ENCODE data around the gene HTRA3.
A peak's percentile ranks its signal among the peaks of the same experiment; 100 is the strongest.

Gene HTRA3

DNA sequence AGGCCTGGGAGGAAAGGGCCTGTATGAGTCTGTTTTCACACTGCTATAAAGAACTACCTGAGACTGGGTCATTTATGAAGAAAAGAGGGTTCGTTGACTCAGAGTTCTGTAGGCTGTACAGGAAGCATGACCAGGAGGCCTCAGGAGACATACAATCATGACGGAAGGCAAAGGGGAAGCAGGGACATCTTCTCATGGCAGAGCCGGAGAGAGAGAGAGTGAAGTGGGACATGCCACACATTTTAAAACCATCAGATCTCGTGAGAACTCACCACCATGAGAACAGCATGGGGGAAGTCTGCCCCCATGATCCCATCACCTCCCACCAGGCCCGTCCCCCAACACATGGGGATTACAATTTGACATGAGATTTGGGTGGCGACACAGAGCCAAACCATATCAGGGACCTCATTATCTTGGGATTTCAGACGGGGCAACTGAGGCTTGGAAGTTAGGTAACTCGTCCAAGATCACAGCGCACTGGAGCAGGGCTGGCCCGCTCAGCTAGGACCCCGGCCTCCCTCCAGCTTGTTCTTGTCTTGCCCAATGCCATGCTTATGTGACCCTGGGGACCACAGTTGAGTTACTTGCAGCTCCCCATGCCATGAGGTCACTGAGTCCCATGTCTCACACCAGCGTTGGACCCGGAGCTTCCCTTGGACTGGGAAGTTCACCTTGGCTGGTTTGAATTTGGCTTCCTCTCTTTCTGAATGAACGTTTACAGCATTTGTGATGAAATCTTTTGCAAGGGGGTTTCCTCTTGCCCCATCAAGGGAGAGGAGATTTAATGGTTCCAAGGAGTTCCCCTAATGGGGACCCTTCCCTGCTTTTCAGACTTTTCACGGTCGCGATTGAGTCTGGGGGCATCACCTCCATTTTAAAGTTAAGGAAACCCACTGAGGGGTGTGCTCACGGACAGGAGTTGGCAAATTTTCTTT, 18.1 kb downstream of the HTRA3 start:
- H3K4me3 Mint-ChIP-seq, result no peak overlapping the region
- no peaks in the 10 kb centered on the region for H3K27me3 Mint-ChIP-seq
- H3K4me1 Mint-ChIP-seq, result no peaks in the 10 kb centered on the region
- no peak for ATAC-seq
- H3K9me3 Mint-ChIP-seq, result no peaks in the 10 kb centered on the region
- no peak for DNase-seq
- peak overlapping the region in 1 of 2 donors; percentile 84 for H3K27ac Mint-ChIP-seq

DNA sequence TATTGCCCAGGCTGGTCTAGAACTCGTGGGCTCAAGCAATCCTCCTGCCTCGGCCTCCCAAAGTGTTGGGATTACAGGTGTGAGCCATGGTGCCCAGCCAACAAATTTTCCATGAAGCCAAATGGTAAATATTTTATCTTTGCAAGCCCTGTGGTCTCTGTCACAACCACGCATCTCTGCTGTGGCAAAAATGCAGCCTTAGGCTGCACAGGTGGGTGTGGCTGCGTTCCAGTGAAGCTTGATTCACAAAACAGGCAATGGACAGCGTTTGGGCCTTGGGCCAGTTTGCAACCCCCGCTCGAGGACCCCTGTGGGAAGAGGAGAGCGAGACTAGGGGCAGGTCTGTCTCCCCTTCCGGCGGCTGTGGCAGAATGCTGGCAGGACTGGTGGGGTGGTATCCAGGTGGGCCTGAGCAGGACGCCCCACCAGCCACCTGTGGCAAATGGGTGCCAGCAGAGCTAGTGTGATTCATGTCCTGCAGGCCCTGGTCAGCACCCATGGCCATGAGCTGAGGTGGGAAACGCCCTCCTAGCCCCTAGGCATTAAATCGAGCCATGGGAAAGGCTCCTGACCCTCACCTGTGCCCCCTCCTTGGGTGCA, 19.7 kb downstream of the HTRA3 start:
- no peak for DNase-seq
- no peaks in the 10 kb centered on the region for H3K27me3 Mint-ChIP-seq
- no peaks in the 10 kb centered on the region for H3K9me3 Mint-ChIP-seq
- H3K27ac Mint-ChIP-seq, result no peak overlapping the region
- no peaks in the 10 kb centered on the region for H3K4me1 Mint-ChIP-seq
- ATAC-seq, result no peak
- no peak overlapping the region for H3K4me3 Mint-ChIP-seq

DNA sequence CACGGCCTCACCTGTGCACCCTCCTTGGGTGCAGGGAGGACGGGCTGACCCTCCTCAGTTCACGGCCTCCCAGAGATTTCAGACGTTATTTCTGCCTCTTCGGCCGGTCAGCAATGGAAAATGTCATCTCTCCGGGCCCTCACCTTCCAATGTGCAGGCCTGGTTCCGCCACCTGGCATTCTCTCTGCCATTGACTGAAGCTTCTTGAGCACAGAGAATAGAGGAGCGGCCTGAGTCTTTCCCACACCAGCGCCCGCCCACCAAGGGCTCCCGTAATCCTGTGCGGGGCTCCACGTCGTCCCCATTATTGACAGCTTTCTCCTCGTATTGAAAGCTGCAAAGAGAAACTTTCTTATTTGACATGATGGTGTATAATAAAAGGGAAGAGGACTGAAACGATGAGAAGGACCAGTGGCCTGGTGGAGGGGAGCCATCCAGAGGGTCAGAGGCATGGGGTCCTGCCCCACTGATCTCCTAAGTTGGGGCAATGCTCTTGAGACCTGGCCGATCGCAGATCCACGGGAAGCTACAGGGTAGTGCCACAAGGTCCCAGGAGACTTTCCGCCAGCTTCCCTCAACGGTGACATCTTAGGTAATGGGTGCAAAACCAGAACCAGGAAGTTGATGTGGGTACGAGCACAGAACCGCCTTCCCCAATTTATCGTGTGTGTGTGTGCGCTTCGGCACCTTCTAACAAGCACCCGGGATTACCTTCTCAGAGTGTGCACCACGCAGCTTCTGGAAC, 20.6 kb downstream of the HTRA3 start:
- DNase-seq, result no peak
- Mint-ChIP-seq H3K4me3 (no peak overlapping the region), H3K9me3 (peaks cover 6 to 8% of the 10 kb centered on the region in 2 donors), H3K27me3 (no peaks in the 10 kb centered on the region), H3K27ac (no peak overlapping the region), H3K4me1 (no peaks in the 10 kb centered on the region)
- ATAC-seq, result no peak

DNA sequence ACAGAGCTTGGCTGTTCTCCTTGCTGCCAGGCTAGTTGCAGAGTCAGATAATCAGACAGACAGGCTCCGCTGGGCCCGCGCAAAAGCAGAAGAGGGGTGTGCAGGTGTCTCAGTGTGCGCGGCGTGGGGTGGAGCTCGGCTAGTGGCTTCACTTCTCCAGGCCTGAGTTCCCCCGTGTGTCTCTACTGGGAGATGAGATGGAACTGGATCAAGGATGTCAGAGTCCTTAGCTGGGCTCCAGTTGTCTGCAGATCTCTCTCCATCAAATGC, 21.1 kb downstream of the HTRA3 start:
- Mint-ChIP-seq H3K4me3 (no peak overlapping the region), H3K4me1 (no peaks in the 10 kb centered on the region), H3K27ac (no peak overlapping the region), H3K27me3 (no peaks in the 10 kb centered on the region), H3K9me3 (peaks cover 8 to 13% of the 10 kb centered on the region in 2 donors)
- no peak for DNase-seq
- ATAC-seq, result no peak

DNA sequence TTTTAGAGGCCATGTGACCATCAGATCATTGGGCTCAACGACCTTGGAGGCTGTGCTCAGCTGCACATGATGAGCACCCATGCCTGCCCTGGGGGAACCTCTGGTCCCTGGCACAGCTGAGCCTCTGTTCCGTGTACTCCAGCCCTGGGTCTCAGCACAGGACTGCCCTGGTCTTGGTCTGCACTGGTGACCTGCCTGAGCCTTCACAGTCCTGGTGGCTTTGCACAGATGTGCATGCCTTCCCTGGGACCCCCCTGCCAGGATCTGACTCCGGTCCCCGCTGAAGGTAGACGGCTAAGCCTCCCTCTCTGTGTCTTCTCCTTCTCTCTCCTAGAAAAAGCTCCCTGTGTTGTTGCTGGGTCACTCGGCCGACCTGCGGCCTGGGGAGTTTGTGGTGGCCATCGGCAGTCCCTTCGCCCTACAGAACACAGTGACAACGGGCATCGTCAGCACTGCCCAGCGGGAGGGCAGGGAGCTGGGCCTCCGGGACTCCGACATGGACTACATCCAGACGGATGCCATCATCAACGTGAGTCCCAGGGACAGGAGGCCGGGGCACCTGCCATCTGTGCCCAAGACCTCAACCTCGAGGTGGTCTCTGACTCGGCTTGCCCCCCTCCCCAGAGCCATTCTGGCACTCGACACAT, 21.6 kb downstream of the HTRA3 start:
- H3K9me3 Mint-ChIP-seq, result peaks cover 8 to 14% of the 10 kb centered on the region in 2 donors
- no peaks in the 10 kb centered on the region for H3K4me1 Mint-ChIP-seq
- no peak for DNase-seq
- no peaks in the 10 kb centered on the region for H3K27me3 Mint-ChIP-seq
- peak; percentile 22 for ATAC-seq
- H3K27ac Mint-ChIP-seq, result no peak overlapping the region
- H3K4me3 Mint-ChIP-seq, result no peak overlapping the region

DNA sequence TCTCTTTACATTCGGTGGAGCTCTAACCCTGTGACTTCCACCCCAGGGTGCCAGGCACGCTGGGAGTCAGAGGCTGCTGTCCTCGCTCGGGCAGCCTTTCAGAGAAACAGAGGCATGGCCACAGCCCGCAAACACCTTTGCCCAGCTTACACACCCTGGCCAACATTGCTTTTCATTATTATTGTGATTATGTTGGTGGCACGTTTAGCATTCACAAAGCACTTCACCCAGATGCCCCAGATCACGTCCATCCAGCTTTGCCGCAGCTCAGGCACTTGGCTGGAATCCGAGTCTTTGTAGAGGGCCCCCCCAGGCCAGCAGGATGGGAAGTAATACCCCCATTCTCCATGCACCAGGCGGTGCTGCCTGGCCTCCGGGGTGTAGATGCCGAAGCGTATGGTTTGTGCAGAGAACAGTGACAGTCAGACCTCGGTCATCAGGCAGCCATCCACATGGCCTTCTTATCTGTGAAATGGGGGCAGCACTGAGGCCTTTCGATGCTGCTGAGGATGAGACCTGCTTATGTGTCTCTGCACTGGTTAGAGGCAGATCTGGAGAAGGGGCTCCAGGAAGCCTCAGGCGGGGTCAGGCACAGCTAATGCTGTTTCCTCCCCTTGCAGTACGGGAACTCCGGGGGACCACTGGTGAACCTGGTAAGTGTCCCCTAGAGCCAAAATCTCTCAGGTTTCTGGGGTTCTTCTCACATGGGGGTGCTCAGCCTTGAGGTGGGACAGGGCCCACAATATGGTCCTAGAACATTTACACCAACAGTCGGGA, 22.3 kb downstream of the HTRA3 start:
- no peak overlapping the region for H3K27ac Mint-ChIP-seq
- no peak for DNase-seq
- peaks cover 8 to 14% of the 10 kb centered on the region in 2 donors for H3K9me3 Mint-ChIP-seq
- no peaks in the 10 kb centered on the region for H3K4me1 Mint-ChIP-seq
- no peak for ATAC-seq
- H3K4me3 Mint-ChIP-seq, result no peak overlapping the region
- H3K27me3 Mint-ChIP-seq, result no peaks in the 10 kb centered on the region

DNA sequence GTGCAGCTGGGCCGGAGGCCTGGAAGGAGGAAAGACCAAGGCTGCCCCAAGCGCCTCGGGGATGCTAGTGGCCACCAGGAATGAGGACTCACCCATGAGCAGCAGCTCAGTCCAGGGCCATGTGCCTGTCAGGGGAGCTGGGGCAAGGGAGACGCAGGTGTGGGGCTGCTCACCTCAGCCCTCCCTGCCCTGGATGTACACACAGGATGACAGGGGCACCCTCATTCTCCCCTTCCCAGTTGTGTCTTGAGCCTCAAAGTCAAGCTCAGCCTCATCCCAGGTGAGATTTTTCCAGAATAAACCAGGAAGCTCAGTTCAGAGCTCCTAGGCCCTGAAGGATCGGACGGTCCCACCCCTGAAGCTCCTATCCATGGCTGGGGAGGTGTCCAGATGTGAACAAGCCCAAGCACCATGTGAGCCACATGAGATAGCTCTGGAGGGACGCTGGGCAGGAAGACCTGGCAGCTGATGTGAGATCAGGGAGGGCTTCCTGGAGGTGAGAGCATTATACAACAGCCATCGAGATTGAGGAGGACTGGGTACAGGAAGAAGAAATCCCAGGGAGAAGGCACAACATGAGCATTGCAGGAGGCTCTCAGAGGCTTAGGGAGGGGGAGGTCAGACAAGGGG, 23.0 kb downstream of the HTRA3 start:
- peak overlapping the region in 1 of 2 donors; percentile 55 for H3K27ac Mint-ChIP-seq

DNA sequence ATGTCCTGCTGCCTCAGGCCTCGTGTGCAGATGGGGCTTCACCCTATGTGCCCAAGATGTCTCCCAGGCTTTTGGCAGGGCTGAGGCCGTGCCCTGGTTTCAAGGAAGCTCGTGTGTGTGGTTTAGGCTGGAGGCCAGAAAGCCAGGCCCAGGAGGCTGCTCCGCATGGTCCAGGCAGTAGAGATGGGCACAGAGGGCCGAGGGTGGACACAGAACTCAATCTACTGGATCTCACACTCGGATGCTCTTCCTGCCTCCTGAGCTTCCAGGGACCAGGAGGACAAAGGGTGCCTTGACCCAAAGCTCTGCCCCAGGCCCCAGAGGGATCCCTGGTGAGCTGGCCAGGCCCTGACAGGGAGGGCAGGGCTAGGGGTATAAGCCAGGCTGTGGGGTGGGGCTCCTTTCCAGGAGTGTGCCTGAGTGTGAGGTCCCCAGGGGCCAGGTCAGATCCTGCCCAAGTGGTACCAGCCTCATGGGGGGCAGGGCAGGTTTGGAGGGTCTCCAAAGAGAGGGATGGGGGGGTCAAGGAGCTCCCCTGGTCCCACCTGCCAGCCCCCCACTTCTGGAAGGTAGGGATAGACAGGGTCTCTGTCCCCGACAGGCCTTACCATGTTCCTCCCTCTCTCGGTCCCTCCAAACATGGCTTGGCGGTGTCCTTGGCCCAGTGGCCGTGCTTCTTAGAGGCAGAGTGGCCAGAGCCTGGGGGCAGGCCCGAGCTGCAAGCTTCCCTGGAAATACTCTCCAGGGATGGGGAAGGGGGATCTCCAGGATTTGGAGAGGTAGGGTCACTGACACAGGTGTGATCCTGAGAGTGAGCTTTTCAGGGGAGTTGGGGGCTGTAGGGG, 23.8 kb downstream of the HTRA3 start:
- ATAC-seq, result no peak
- H3K4me3 Mint-ChIP-seq, result no peak overlapping the region
- H3K27me3 Mint-ChIP-seq, result no peaks in the 10 kb centered on the region
- no peak for DNase-seq
- no peak overlapping the region for H3K27ac Mint-ChIP-seq
- H3K9me3 Mint-ChIP-seq, result peaks cover 8 to 14% of the 10 kb centered on the region in 2 donors
- no peaks in the 10 kb centered on the region for H3K4me1 Mint-ChIP-seq

More for the DNA sequence above, 23.0 kb downstream of the HTRA3 start:
- Mint-ChIP-seq H3K4me1 (no peaks in the 10 kb centered on the region), H3K27me3 (no peaks in the 10 kb centered on the region), H3K9me3 (peaks cover 8 to 14% of the 10 kb centered on the region in 2 donors), H3K4me3 (no peak overlapping the region)
- DNase-seq, result no peak
- no peak for ATAC-seq

DNA sequence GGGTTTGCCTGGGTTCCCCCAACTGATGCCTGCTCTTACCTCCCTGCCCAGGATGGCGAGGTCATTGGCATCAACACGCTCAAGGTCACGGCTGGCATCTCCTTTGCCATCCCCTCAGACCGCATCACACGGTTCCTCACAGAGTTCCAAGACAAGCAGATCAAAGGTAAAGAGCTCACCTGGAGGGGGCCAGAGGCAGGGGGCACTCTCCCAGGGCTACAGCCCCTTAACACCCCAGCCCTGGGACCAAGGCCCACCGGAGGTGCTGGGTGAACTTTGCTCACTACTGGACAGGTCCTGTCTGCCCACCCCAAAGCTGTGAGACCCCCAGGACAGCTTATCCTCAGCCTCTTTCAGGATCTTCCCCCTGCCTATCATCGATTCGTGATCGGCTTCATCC, 24.5 kb downstream of the HTRA3 start:
- no peaks in the 10 kb centered on the region for H3K27me3 Mint-ChIP-seq
- no peaks in the 10 kb centered on the region for H3K4me1 Mint-ChIP-seq
- peaks cover 8 to 14% of the 10 kb centered on the region in 2 donors for H3K9me3 Mint-ChIP-seq
- DNase-seq, result no peak
- no peak for ATAC-seq
- H3K27ac Mint-ChIP-seq, result no peak overlapping the region
- H3K4me3 Mint-ChIP-seq, result no peak overlapping the region

DNA sequence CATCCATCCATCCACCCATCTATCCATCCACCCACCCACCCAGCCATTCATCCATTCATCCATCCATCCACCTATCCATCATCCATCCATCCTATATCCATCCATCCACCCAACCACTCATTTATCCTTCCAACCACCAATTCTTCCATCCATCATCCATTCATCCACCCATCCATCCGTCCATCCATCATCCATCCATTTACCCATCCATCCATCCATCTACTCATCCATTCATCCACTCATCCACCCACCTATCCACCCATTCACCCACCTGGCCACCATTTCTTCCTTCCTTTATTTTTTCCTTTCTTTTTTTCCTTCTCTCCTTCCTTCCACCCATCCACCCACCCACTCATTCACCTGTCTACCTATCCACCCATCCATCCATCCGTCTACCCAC, 25.2 kb downstream of the HTRA3 start:
- Mint-ChIP-seq H3K4me1 (no peaks in the 10 kb centered on the region), H3K27ac (no peak overlapping the region)

DNA sequence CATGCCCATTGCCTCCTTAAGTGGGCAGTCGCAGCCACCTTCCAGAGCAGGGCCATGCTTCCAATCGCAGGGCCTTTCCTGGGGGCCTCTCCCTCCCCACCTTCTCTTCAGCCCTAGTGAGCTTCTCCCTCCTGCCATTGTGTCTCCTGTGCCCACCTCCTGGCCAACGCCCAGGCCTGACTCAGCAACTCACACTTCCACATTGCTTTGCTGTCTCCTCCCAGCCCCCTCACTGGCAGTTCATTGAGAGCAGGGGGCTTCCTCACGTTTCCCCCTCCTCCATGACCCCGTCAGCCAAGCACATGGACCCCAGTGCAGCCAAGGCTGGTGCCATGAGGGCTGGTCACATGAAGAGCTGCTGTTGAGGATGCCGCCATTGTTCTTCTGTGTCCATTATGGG, 25.9 kb downstream of the HTRA3 start:
- H3K9me3 Mint-ChIP-seq, result peaks cover 8 to 14% of the 10 kb centered on the region in 2 donors
- no peak overlapping the region for H3K4me3 Mint-ChIP-seq
- H3K27ac Mint-ChIP-seq, result peak overlapping the region in 1 of 2 donors; percentile 52
- no peak for ATAC-seq
- no peaks in the 10 kb centered on the region for H3K4me1 Mint-ChIP-seq
- no peak for DNase-seq
- H3K27me3 Mint-ChIP-seq, result no peaks in the 10 kb centered on the region

More for the DNA sequence above, 25.2 kb downstream of the HTRA3 start:
- H3K27me3 Mint-ChIP-seq, result no peaks in the 10 kb centered on the region
- ATAC-seq (no peak), DNase-seq (no peak)
- no peak overlapping the region for H3K4me3 Mint-ChIP-seq
- H3K9me3 Mint-ChIP-seq, result peaks cover 8 to 14% of the 10 kb centered on the region in 2 donors

DNA sequence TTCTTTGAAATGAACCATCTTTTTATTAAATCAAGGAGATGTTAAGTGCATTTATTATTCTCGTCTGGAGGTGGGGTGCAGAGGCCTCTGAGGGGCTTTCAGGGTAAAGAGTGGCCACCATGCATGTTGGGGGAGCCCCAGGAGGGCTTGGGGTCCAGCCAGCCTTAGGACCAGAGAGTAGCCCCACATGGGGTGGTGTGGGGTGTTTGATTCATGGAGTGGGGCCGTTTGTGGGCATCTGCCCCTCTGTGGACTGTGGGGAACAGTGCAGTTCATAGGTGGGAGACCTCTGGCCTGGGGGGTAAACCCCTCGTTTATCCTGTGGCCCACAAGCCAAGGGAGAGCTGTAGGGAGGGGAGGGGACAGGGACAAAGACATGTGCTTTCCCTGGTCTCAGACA, 26.9 kb downstream of the HTRA3 start:
- no peak overlapping the region for H3K27ac Mint-ChIP-seq

DNA sequence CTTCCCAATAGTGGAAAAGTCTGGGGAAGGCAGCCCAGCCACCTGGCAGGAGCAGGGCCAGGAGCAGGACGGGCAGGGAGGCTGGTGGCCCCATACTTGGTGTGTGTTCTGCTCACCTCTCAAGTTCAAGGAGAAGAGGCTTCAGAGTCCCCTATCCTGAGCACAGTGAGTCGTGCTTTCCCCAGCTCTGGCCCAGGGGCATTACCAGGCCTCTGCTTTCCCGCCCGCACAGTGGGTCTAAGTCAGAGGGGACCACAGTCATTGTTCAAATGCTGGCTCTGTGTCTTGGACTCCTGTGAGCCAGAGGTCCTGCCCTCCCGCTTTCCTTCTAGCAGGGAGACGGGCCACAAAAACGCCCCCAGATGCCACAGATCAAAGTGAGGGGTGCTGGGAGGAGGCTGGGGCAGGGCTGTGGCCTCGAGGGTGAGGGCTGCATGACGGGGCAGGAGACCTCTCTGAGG, 27.6 kb downstream of the HTRA3 start:
- no peaks in the 10 kb centered on the region for H3K4me1 Mint-ChIP-seq
- H3K27ac Mint-ChIP-seq, result no peak overlapping the region
- no peak overlapping the region for H3K4me3 Mint-ChIP-seq
- ATAC-seq, result no peak
- no peaks in the 10 kb centered on the region for H3K27me3 Mint-ChIP-seq
- peaks cover 14 to 16% of the 10 kb centered on the region in 2 donors for H3K9me3 Mint-ChIP-seq
- DNase-seq, result no peak

More for the DNA sequence above, 26.9 kb downstream of the HTRA3 start:
- Mint-ChIP-seq H3K4me3 (no peak overlapping the region), H3K27me3 (no peaks in the 10 kb centered on the region), H3K9me3 (peaks cover 14 to 16% of the 10 kb centered on the region in 2 donors), H3K4me1 (no peaks in the 10 kb centered on the region)
- no peak for ATAC-seq
- no peak for DNase-seq

Data from stimulated activated naive CD8-positive, alpha-beta T cell treated with anti-CD3 and anti-CD28 coated beads, Interleukin-15, amount 100 ng/mL, for 72 hours (primary cell).